WTC11 (cell line): Measurements from ENCODE around the gene PLAA. TPM values are rescaled to one million over a fixed set of nuclear protein-coding genes. Genes with fewer than 3 reads are reported as not detected.

Experiments used
- ATAC-seq: fragments of 200-7000 bp; cut with Tn5 transposase; 2 replicates; pipeline ENCODE4 v1.10.0; 2021; ENCODE audit warnings: mild to moderate bottlenecking, moderate library complexity
- CTCF ChIA-PET: fragments of 300-600 bp; sonication (Branson Sonifier 250); formaldehyde crosslinking; loops from one replicate; lab custom pipeline; 2021; ENCODE audit warnings: antibody characterized with exemption; lab: Charles Lee
- POLR2A ChIA-PET: fragments of 350-600 bp; sonication (Branson Sonifier 250); formaldehyde crosslinking; loops from one replicate; lab custom pipeline; 2021; ENCODE audit warnings: antibody characterized with exemption; lab: Charles Lee
- DNase-seq: peaks from one replicate; pipeline ENCODE4 v3.0.0; 2021; ENCODE audit warnings: low spot score
- H3K27ac Mint-ChIP-seq: 2 replicates; pipeline ENCODE4 v1.8.0; 2021; ENCODE audit warnings: mixed read lengths
- H3K27me3 Mint-ChIP-seq: 2 replicates; pipeline ENCODE4 v1.8.0; 2021; ENCODE audit warnings: low read depth, mild to moderate bottlenecking, moderate library complexity, mixed read lengths
- H3K36me3 Mint-ChIP-seq: 2 replicates; pipeline ENCODE4 v1.8.0; 2021; ENCODE audit warnings: mixed read lengths
- H3K4me1 Mint-ChIP-seq: 2 replicates; pipeline ENCODE4 v1.8.0; 2022; ENCODE audit warnings: mixed read lengths
- H3K4me3 Mint-ChIP-seq: 2 replicates; pipeline ENCODE4 v1.8.0; 2021; ENCODE audit warnings: mild to moderate bottlenecking, moderate library complexity, mixed read lengths
- H3K9me3 Mint-ChIP-seq: 2 replicates; pipeline ENCODE4 v1.8.0; 2021; ENCODE audit warnings: mixed read lengths
- AR ChIP-seq: fragments of 250-450 bp; sonication (Bioruptor Pico); IDR thresholded peaks from 2 replicates; pipeline ENCODE4 v1.9.0; 2021; ENCODE audit warnings: mild to moderate bottlenecking
- ATF1 ChIP-seq: sonication (generic); formaldehyde crosslinking; IDR thresholded peaks from 2 replicates; pipeline ENCODE4 v1.8.1; 2023; ENCODE audit warnings: mild to moderate bottlenecking, moderate library complexity, missing genetic modification reagents
- ATF6 ChIP-seq: sonication (generic); formaldehyde crosslinking; IDR thresholded peaks from 2 replicates; pipeline ENCODE4 v1.8.1; 2023; ENCODE audit warnings: mild to moderate bottlenecking, missing genetic modification reagents
- CREB1 ChIP-seq: sonication (generic); formaldehyde crosslinking; IDR thresholded peaks from 2 replicates; pipeline ENCODE4 v1.8.0; 2023; ENCODE audit warnings: mild to moderate bottlenecking, missing genetic modification reagents
- EMX1 ChIP-seq: fragments of 250-450 bp; sonication (Bioruptor Pico); IDR thresholded peaks from 2 replicates; pipeline ENCODE4 v1.8.0; 2021; ENCODE audit warnings: mild to moderate bottlenecking
- FOXP1 ChIP-seq: sonication (generic); formaldehyde crosslinking; IDR thresholded peaks from 2 replicates; pipeline ENCODE4 v1.8.0; 2022; ENCODE audit warnings: missing genetic modification reagents, mild to moderate bottlenecking, moderate library complexity, borderline replicate concordance
- NFATC4 ChIP-seq: fragments of 250-450 bp; sonication (Bioruptor Pico); IDR thresholded peaks from 2 replicates; pipeline ENCODE4 v1.9.0; 2021; ENCODE audit warnings: mild to moderate bottlenecking
- NFYB ChIP-seq: sonication (generic); formaldehyde crosslinking; conservative IDR thresholded peaks from 2 replicates; pipeline ENCODE4 v1.8.0; 2022; ENCODE audit warnings: low read depth, missing genetic modification reagents
- PRDM15 ChIP-seq: sonication (generic); formaldehyde crosslinking; IDR thresholded peaks from 2 replicates; pipeline ENCODE4 v1.8.0; 2022; ENCODE audit warnings: missing genetic modification reagents
- SOX15 ChIP-seq: fragments of 250-450 bp; sonication (Bioruptor Pico); IDR thresholded peaks from 2 replicates; pipeline ENCODE4 v1.9.0; 2021; ENCODE audit warnings: mild to moderate bottlenecking
- TEAD1 ChIP-seq: sonication (generic); formaldehyde crosslinking; IDR thresholded peaks from 2 replicates; pipeline ENCODE4 v1.8.0; 2022; ENCODE audit warnings: mild to moderate bottlenecking, missing genetic modification reagents
- USF1 ChIP-seq: sonication (generic); formaldehyde crosslinking; IDR thresholded peaks from 2 replicates; pipeline ENCODE4 v1.8.0; 2022; ENCODE audit warnings: mild to moderate bottlenecking, missing genetic modification reagents
- ZBTB43 ChIP-seq: sonication (generic); formaldehyde crosslinking; IDR thresholded peaks from 2 replicates; pipeline ENCODE4 v1.8.1; 2023; ENCODE audit warnings: mild to moderate bottlenecking, missing genetic modification reagents
- ZNF138 ChIP-seq: sonication (generic); formaldehyde crosslinking; conservative IDR thresholded peaks from 2 replicates; pipeline ENCODE4 v1.8.1; 2022; ENCODE audit warnings: mild to moderate bottlenecking, moderate library complexity, missing genetic modification reagents
- ZNF671 ChIP-seq: fragments of 250-450 bp; sonication (Bioruptor Pico); IDR thresholded peaks from 2 replicates; pipeline ENCODE4 v1.8.0; 2021; ENCODE audit warnings: mild to moderate bottlenecking
- total RNA-seq: library from RNA; stranded (reverse); gene quantifications from 3 replicates; pipeline ENCODE4 v1.2.3, GENCODE V29; 2021

Gene PLAA
- total RNA-seq, 1 experiment from 2014 or later, result 56.1 TPM

- Mint-ChIP-seq H3K27me3 (no peaks in the 10 kb centered on the region), H3K9me3 (no peaks in the 10 kb centered on the region), H3K4me3 (no peak overlapping the region), H3K36me3 (peaks cover 73% of the 10 kb centered on the region), H3K4me1 (no peaks in the 10 kb centered on the region), H3K27ac (no peak overlapping the region)
- ATAC-seq, result no peak
- POLR2A ChIA-PET, result no interaction called here
- no peak for DNase-seq
- CTCF ChIA-PET, result no interaction called here
- no peak for TF ChIP-seq CREB1
- TF ChIP-seq ZNF138 (CRISPR knock-in tag), result no peak
- no peak for TF ChIP-seq USF1 (CRISPR knock-in tag)
- TF ChIP-seq NFYB, result no peak
- no peak for TF ChIP-seq ATF6 (CRISPR knock-in tag)
- no peak for TF ChIP-seq AR (CRISPR knock-in tag)
- no peak for TF ChIP-seq FOXP1 (CRISPR knock-in tag)
- TF ChIP-seq PRDM15 (CRISPR knock-in tag), result no peak
- no peak for TF ChIP-seq ATF1
- no peak for TF ChIP-seq ZNF671 (CRISPR knock-in tag)
- TF ChIP-seq TEAD1 (CRISPR knock-in tag), result no peak
- no peak for TF ChIP-seq EMX1 (CRISPR knock-in tag)
These were observed 27.3 kb downstream of the PLAA start for GRCh38 chr9:26919698-26920097.

GRCh38 chr9:26913138-26913668, 33.8 kb downstream of the PLAA start:
- Mint-ChIP-seq H3K27ac (no peak overlapping the region), H3K4me3 (no peak overlapping the region), H3K9me3 (no peaks in the 10 kb centered on the region), H3K27me3 (no peaks in the 10 kb centered on the region), H3K4me1 (no peaks in the 10 kb centered on the region), H3K36me3 (peaks cover 42% of the 10 kb centered on the region)
- TF ChIP-seq ZBTB43 (no peak), SOX15 (CRISPR knock-in tag) (no peak), NFATC4 (CRISPR knock-in tag) (no peak), CREB1 (no peak)
- DNase-seq, result no peak
- CTCF ChIA-PET, result no interaction called here
- POLR2A ChIA-PET, result no interaction called here
- ATAC-seq, result no peak
